GM21717 (cell line): ENCODE data around the gene TCEA3.

ENCODE experiments used
- ATAC-seq: cut with Tn5 transposase; IDR thresholded peaks from one replicate; pipeline ENCODE4 v1.9.1; 2021; ENCODE audit warnings: mild to moderate bottlenecking, moderate library complexity; ENCODE audit not compliant: unreplicated experiment

TCEA3 gene

DNA sequence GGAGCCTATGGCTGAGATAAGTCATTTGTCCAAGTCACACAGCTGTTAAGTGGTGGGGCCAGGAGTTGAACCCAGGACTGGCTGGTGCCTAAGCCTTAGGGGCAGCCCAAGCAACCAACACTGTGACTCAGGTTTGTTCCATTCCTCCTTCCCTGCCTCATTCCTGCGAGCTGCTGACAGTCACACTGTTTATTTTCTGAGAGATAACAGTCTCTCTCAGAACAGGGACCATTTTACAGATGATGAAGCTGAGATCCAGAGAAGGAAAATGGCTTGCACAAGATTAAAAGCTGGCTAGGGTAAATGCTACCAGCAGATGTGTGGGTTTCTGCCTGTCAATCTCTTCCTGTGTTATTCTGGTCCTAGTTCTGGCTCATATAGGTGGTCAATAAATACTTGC, 24.3 kb upstream of the TCEA3 start:
- no peak for ATAC-seq

DNA sequence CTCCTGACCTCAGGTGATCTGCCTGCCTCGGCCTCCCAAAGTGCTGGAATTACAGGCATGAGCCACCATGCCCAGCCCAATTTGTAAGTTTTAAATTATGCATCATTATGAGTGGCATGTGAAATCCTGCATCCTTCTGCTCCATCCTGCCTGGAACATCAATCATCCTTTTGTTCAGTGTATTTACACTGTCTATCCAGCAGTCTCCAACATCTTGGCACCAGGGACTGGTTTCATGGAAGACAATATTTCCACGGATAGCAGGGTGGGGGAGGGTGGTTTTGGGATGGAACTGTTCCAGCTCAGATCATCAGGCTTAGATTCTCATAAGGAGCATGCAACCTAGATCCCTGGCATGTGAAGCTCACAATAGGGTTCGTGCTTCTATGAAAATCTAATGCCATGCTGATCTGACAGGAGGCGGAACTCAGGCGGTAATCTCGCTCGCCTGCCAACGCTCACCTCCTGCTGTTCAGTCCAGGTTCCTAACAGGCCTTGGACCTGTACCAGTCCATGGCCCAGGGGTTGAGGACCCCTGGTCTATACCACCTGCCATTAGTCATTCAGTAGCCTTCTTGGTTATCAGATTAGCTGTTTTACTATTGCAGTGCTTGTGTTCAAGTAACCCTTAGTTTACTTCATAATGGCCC, 22.2 kb upstream of the TCEA3 start:
- ATAC-seq: no peak

DNA sequence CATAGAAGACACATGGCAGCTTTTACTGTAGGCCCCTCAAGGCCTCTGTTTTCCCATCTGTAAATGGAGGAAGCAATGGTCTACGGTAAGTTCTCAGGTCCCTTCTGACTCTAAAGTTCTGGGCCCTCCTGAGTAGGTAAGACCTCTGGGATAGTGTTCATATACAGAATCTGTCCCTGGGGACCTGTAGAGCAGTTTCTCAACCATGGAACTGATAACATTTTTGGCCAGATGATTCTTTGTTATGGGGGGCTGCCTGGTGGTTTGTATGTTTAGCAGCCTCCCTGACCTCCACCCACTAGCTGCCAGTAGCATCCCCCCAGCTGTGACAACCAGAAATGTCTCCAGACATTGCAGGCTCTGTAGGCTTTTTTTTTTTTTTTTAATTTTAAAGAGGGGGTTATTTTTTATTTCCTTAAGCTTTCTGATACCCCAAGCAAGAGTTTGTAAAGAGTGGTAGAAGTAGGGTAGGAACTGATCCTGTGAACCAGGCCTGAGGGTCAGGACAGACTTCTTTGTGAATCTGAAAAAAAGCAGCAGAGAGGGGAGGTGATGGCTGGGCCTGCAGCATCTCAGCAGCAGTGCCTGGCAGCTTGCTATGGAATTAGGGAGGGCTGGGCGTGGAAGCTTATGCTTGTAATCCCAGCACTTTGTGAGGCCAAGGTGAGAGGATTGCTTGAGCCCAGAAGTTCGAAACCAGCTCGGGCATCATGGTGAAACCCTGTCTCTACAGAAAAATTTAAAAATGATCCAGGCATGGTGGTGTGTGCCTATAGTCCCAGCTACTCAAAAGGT, 20.2 kb upstream of the TCEA3 start:
- ATAC-seq: no peak

DNA sequence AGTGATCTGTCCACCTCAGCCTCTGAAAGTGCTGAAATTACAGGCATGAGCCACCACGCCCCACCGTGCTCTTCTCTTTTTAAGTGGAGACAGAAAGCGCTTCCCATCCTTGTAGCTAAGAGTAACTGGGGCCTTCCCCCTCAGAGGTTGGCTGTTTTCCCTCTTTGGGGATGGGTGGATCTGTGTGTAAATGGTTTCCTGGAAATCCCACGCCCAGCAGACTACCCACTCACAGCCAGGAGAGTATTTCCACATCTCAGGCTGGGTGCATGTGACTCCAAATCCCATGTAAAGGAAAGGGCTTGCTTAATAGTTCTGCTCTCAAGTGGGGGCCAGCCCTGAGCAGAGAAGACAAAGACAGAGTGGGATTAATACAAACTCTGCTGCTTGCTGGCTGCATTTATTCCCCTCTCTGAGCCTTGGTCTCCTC, 19.6 kb upstream of the TCEA3 start:
- ATAC-seq: no peak

DNA sequence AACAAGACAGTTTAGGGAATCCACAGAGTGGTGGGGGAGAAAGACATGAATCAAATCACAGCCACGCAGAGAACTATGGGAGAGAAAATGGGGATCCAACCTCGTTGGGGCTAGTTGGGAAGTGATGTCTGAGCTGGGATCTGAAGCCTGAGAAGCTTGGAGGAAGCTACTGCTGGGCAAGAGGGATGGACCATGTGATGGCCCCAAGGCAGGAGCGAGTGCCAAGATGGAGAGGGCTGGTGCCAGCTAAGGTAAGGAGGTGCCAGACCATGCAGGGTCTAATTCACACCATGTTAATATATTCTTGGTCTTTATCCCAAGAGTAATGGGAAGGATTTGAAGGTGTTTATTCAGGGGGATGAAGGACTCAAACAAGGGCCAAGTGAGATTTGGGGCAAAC, 18.2 kb upstream of the TCEA3 start:
- ATAC-seq: no peak

DNA sequence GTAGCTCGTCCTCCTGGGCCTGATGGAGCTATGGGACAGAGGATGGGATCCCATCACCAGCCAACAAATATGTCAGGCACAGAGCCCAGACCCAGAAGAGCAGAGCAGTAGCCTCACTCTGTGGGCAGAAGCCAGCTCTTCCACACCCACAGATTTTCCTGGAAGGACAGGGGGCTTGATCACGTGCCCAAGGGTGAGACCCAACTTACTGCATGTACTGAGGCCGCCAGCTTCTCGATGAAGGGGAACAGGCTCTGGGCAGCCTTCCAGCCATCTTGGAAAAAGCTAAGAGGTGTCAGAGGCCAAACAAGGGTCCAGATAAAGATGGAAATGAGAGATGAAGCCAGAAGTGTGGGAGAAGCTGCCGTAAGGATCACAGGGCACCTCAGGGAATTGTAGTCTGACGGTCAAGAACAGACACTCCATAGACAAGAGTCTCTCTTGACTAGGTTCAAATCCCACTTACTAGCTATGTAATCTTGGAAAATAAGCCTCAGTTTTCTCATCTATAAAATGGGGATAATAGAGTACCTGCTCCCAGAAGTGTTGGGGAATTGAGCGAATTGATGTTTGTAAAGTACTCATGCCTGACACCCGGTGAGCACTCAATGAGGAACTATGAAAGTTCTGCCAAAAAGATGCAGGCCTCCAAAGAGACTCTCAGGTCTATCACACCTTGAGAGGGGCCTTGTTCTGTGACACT, 17.0 kb upstream of the TCEA3 start:
- no peak for ATAC-seq

DNA sequence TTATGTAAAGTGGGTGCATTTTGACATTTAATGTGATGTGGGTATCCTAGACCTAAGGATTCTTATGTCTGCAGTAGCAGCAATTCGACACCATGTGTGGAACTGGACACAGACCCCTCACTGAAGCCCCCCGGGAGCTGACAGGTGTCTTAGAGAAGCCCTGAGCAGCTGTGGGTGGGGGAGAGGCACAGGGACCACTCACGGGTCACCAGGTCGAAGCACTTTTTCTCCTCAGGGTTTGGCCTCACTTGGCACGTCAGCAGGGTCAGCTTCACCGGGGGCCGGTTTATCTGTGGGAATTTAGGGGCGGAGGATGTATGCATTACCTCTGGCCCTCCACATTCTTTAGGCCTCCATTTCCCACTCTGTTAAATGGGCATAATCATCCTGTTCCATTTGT, 14.0 kb upstream of the TCEA3 start:
- no peak for ATAC-seq

DNA sequence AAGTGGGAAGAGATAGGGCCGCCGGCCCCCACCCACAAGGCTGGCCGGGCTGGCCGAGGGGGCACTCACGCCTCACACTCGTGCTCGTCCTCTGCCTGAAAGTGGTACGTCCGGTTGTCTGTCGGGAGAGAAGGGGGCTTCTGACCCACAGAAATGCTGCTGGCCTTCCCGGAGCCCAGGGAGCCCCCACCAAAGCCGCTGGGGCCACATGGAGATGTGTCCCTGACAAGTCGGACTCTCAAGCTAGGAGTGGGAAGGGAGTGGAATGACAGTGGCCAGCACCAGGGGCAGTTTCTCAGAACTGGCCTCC, 12.8 kb upstream of the TCEA3 start:
- no peak for ATAC-seq

DNA sequence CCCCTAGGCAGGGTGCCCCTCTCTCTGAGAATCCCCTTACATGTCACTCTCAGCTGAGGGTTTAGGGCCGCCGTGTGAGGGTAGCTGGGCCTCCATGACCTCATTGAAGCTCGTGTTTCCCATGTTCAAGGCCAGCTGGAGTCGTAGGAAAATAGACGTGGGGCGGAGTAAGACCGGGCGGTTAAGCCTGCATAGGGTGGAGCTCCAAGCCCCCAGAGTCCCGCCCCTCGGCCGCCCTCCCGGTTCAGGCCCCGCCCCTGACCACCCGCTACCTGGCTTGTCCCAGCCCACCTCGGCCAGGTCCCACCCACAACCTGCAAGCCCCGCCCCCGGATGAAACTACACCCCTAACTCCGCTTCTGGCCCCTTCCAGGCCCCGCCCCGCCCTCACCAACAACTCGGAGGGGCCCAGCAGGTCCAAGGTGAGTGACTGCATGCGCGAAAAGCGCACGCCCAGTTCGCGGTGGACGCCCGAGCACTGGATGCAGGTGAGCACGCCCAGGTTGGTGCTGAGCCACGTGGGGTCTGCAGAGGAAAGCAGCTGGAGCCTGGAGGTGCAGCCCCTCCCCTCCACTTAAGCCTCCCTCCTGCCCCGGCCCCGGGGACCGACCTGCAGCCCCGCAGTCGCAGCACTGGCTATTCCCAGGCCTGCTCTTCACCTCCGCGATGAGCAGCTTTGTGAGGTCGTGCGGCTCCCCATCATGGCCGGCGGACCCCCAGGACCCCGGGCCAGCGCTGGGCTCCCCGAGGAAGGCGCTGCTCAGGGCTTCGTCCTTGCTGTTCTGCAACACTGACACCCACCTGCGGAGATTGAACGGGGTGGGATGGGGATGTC, 12.2 kb upstream of the TCEA3 start:
- no peak for ATAC-seq

DNA sequence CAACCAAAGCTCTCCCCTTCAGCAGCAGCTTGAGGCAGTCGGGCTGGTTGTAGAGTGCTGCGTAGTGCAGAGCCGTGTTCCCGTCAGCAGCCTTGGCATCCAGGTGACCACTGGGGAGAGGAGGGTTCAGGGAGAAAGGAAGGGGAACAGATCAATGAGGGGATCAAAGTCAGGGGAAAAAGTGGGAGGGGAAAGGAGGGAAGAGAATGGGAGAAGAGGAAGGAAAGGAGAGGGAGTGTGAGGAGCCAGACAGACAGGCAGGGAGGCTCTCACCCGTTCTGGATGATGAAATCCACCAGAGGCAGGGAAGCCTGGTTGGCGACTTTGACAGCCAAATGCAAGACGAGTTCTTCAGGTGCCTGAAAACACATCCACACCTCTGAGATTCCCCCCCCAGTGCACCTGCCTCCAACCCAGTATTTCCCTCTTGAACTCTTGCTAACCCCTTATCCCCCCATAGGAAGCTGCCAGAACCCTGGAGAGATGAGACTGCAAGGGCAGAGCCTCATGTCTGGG, 9.8 kb upstream of the TCEA3 start:
- ATAC-seq: no peak

DNA sequence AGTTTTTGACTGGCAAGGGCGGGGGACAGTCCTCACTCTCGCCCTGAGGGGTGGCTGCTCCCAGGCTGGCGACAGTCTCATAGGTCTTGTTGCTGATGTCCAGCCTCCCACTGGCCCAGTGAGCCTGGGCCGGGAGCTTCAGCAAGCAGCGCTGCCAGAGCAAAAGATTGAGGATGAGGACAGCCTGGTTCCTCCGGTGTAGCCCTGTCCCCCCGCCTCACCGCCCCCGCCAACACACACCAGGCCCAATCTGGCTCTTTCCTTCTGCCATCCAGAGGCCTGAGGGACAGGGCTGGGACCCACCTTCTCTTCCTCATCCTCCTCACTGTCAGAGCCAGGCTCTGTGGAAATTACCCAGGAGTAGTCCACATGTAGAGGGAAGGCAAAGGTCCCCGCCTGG, 8.6 kb upstream of the TCEA3 start:
- ATAC-seq: no peak

DNA sequence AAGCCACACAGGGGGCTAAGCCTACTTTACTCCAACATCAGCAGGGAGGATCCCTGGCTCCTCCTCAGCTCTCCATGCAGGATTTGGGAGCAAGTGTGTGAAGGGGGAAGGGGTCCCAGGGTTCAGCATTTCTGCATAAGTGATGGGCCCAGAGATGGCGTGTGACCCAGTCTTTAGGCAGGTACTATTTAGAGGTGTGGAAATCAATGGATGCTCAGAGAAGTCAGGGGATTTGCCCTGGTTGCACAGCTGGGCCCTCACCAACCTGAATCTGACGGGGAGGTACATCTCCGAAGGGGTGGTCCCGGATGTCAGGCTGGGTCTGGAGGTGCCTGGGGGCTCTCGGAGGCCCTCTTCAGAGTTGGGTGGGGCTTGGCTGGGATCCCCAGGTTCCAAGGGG, 6.9 kb upstream of the TCEA3 start:
- ATAC-seq: no peak

DNA sequence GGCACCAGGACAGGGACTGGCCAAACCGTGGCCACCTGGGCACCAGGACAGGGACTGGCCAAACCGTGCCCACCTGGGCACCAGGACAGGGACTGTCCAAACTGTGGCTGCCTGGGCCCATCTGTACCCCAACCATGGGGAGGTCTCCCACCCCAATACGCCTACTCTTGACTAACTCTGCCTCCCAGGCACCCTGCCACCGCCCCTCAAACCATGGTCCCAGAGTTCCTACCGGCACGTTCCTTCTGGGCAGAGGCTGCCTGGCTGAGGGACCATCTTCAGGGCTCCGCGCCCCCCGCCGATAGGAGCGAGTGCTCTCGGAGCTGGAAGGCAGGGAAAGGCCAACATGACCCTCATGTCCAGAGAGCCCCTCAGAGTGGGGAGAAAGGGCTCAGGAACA, 6.3 kb upstream of the TCEA3 start:
- no peak for ATAC-seq

DNA sequence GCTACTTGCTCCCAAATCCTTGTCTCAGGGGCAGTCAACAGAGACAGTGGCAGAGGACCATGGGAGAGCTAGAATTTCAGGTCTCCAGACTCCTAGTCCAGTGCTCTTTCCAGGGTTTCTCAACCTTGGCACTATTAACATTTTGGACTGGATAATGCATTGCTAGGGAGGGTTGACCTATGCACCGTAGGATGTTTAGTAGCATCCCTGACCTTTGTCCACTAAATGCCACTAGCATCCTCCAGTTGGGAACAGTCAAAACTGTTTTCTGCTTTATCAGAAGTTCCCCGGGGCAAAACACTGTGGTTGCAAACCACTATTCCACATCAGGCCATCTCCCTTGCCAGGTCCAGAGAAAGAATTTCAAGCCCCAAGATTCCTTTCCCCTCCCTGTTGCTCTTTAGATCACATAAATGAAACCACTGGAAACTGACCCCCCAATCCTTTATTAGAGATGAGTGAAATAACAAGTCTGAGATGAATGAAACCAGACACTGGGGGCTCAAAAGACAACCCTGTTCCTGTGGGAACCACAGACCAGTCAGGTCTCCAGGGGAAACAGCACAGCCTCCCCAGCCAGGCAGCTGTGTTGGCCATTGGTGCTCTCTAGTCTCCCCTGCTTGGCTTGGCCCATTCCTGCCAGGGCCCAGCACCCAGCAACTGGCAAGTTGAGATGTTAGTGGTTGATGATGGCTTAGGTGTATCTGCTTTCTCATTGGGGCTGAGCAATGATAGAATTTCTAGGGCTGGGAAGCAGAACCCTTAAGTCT, 3.8 kb upstream of the TCEA3 start:
- ATAC-seq: no peak

DNA sequence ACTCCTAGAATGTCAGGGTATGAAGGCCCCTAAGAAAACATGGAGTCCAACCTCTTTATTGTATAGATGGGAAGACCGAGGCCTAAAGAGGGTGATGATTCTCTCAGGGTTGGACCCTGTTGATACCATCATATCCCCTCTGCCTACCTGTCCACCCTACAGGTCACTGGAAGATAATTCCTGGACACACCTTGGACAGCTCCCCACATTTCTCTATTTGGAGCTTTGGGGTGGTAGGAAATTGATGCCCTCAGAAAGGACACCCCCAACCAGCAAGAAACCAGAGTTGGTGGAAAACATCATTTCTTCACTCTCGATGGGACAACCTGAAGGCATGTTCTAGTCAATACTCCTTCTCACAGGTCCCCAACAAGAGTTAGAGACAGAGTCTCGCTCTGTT, 3.0 kb upstream of the TCEA3 start:
- no peak for ATAC-seq

DNA sequence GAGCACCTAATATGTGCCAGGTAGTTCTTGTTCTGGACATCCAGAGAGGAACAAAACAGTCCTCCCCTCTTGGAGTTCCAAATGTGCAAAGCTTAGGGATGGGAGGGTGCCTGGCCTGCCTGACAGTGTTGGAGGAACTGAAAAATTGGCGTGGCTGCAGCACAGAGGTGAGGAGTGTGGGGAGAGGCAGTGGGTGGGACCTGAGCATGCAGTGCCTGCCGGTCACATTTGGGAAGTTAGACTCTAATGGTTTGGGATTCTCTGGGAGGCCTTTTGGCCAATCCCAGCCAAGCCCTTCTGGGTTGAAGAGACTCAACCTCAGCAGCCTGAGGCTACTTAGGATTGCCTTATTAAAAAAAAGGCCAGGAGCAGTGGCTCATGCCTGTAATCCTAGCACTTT, 2.3 kb upstream of the TCEA3 start:
- no peak for ATAC-seq

DNA sequence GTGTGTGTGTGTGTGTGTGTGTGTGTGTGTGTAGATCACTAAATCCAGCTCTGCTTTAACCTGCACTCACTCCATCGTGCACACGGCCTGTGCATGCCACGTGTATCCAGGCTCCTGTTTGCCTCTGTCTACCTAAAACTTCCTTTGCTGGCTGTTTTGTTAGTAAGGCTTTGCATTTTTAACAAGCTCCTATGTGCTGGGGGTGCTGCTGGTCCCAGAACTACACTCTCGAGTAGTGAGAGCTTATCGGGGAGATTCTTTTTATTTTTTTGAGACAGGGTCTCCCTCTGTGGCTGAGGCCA, 596 bp upstream of the TCEA3 start:
- no peak for ATAC-seq

DNA sequence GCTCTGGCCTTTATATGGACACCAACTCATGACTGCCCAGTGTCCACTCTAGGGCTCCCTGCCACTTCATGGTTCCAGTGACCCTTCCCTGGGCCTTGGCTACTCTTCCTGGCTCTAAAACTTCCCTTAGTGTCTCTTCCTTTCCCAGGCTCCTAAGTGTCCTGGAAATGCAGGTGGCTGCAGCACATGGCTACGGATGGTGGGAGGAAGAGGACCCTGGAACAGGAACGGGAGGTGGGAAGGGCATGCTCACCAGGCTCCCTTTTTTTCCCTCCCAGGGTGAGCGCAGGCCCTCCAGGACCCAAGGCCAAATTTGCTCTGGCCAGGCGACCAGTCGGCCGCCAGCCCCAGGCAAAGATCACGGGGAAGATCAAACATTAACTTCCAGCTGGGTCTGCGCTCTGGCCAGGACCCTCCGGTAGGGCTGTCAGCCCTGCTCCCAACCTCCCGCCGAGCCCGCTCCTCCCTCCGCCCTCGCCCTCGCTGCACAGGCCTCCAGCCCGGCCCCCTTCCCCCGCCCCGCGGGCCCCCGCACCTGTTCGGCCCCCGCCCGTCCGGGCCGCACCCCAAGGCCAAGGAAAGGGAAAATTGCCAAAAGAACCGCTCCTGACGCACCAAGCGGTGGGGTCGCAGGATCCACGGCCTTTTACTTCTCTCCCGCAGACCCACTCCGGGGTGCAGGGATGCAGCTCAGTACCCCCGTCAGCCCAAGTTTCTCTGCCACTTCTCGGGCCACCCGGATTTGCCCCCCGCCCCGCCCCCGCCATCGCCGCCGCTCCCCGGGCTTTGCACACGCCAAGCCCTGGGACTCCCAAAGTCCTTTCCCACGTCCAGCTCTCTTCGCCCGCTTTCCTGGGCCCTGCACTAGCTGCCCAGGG, 894 bp downstream of the TCEA3 start:
- no peak for ATAC-seq

DNA sequence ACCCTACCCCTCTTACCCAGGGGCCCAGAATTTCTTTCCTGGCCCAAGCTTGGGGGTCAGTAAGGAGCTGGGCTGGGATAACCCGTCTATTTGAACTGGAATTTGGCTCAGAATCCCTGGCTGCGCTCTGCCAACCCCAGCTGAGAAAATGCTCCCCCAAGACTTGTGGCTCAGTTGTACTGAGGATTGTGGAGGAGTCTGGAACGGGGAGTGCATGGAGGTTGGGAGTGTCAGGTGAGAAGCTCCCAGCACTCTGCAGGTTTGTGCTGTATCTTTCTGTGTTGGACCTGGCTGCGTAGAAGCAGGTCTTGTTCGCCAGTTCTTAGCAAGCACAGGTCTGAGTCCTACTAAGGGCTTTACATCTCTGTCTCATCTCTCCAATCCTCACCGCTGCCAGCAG, 1.6 kb downstream of the TCEA3 start:
- no peak for ATAC-seq
